Measurements from ENCODE around the gene C12orf76.

- TF ChIP-seq, protein P1, sequence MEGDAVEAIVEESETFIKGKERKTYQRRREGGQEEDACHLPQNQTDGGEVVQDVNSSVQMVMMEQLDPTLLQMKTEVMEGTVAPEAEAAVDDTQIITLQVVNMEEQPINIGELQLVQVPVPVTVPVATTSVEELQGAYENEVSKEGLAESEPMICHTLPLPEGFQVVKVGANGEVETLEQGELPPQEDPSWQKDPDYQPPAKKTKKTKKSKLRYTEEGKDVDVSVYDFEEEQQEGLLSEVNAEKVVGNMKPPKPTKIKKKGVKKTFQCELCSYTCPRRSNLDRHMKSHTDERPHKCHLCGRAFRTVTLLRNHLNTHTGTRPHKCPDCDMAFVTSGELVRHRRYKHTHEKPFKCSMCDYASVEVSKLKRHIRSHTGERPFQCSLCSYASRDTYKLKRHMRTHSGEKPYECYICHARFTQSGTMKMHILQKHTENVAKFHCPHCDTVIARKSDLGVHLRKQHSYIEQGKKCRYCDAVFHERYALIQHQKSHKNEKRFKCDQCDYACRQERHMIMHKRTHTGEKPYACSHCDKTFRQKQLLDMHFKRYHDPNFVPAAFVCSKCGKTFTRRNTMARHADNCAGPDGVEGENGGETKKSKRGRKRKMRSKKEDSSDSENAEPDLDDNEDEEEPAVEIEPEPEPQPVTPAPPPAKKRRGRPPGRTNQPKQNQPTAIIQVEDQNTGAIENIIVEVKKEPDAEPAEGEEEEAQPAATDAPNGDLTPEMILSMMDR (IDR thresholded peaks at IDR 0.05; ENCODE audit: insufficient read depth, low read length): no peak
- no peak for TF ChIP-seq POLR2AphosphoS5 (IDR thresholded peaks at IDR 0.05; ENCODE audit: low read depth)
- TF ChIP-seq, protein P2, sequence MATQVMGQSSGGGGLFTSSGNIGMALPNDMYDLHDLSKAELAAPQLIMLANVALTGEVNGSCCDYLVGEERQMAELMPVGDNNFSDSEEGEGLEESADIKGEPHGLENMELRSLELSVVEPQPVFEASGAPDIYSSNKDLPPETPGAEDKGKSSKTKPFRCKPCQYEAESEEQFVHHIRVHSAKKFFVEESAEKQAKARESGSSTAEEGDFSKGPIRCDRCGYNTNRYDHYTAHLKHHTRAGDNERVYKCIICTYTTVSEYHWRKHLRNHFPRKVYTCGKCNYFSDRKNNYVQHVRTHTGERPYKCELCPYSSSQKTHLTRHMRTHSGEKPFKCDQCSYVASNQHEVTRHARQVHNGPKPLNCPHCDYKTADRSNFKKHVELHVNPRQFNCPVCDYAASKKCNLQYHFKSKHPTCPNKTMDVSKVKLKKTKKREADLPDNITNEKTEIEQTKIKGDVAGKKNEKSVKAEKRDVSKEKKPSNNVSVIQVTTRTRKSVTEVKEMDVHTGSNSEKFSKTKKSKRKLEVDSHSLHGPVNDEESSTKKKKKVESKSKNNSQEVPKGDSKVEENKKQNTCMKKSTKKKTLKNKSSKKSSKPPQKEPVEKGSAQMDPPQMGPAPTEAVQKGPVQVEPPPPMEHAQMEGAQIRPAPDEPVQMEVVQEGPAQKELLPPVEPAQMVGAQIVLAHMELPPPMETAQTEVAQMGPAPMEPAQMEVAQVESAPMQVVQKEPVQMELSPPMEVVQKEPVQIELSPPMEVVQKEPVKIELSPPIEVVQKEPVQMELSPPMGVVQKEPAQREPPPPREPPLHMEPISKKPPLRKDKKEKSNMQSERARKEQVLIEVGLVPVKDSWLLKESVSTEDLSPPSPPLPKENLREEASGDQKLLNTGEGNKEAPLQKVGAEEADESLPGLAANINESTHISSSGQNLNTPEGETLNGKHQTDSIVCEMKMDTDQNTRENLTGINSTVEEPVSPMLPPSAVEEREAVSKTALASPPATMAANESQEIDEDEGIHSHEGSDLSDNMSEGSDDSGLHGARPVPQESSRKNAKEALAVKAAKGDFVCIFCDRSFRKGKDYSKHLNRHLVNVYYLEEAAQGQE (IDR thresholded peaks at IDR 0.05; ENCODE audit: insufficient replicate concordance, low read depth): no peak
- no peak for TF ChIP-seq GABPA (IDR thresholded peaks at IDR 0.05; ENCODE audit: low read depth)
Measured at GRCh38 chr12:110074089-110074488, 25.8 kb upstream of the C12orf76 start.
